Vagina (tissue), 2 donors: ENCODE data around the gene OGT.

Source experiments
- CTCF ChIP-seq, 3 experiments: fragments of 450-650 bp in 2 of 3; fragments of 200-600 bp in 1 of 3; sonication (generic) in 1 of 3; IDR thresholded peaks; one replicate each; pipeline ENCODE4 v1.5.1; 2017 to 2019; ENCODE audit warnings: antibody characterized with exemption in 3 of 3, mild to moderate bottlenecking in 2 of 3, moderate library complexity in 2 of 3
- POLR2AphosphoS5 ChIP-seq, 2 donors: sonication (generic); formaldehyde crosslinking; IDR thresholded peaks; one replicate each; pipeline ENCODE4 v1.9.0; 2017; ENCODE audit warnings: antibody characterized with exemption in 2 of 2, mild to moderate bottlenecking in 2 of 2, low read depth in 1 of 2; ENCODE audit not compliant: insufficient read depth in 1 of 2

GRCh38 chrX:71543316-71543715 is 10.4 kb downstream of the OGT start:
- TF ChIP-seq CTCF (IDR thresholded peaks at IDR 0.05) (no peak), POLR2AphosphoS5 (IDR thresholded peaks at IDR 0.05; ENCODE audit: insufficient read depth in 1 of 2, low read depth in 1 of 2) (no peak)
